GM18499 (cell line): ENCODE measurements around the gene RPS2.

Experiments
- ATAC-seq: cut with Tn5 transposase; IDR thresholded peaks from one replicate; pipeline ENCODE4 v1.9.1; 2021; ENCODE audit warnings: moderate number of reproducible peaks; ENCODE audit not compliant: insufficient read depth, unreplicated experiment

Gene RPS2

GRCh38 chr16:1982991-1983543, 18.4 kb upstream of the RPS2 start:
- ATAC-seq: no peak

- ATAC-seq: no peak
Measured at GRCh38 chr16:1982013-1982433, 17.4 kb upstream of the RPS2 start.

DNA sequence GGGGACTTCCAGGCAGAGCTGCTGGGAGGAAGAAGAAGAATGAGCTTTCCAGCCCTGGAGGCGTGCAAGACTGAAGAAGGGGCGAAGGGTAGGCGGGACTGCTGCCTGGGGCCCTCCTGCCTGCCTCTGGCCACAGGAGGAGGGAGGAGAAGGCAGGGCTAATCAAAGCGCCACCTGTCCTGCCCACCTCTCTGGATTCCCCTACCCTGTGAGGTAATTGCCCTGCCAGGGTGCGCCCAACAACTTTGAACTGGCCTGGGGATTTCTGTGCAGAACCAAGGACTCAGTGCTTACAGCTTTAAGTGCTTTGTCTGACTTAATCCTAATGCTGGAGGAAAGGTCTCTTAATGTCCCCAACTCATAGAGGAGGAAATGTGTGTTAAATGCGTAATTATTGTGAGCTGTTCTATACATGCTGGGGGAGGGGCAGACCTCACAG, 16.8 kb upstream of the RPS2 start, which contains the start of gene NOXO1:
NOXO1 (minus strand) TSS at position 72 of the 439 bp plus-strand sequence. CDS start 290 bp downstream, outside the sequence.
- ATAC-seq: no peak

DNA sequence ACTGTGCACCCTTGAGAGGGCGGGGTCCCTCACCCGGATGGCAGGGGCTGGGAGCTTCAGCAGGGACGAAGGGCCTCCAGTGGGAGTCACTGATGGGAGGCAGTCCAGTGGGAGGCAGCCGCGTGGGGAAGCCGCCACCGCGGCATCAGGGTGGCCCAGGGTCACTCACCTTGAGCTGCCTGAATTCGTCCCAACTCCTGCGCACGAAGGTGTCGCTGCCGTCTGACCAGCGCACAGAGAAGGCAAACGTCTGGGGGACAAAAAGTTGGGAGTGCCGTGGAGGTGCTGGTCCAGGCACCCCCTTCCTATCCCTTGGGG, 16.1 kb upstream of the RPS2 start:
- ATAC-seq: no peak

- ATAC-seq: no peak
Measured at GRCh38 chr16:1980030-1980769, 15.6 kb upstream of the RPS2 start.

- no peak for ATAC-seq
Measured at GRCh38 chr16:1979271-1980029, 14.8 kb upstream of the RPS2 start.

GRCh38 chr16:1978476-1979120, 14.0 kb upstream of the RPS2 start:
- no peak for ATAC-seq

DNA sequence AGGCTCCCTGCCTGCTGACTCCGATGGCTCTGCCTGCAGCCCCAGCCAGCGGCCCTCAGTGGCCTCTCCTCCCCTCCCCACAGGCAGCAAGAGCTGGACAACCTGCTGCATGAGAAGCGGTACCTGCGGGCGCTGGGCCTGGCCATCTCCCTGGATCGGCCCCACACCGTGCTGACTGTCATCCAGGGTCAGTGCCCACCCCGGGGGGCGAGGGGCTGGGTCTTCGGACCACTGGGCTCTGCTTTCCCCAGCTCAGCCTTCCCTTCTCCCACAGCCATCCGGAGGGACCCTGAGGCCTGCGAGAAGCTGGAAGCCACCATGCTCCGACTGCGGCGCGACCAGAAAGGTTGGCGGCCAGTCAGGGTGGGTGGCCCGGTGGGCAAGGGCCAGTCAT, 13.2 kb upstream of the RPS2 start:
- ATAC-seq: no peak

GRCh38 chr16:1976951-1977874, 12.6 kb upstream of the RPS2 start:
- ATAC-seq: no peak

DNA sequence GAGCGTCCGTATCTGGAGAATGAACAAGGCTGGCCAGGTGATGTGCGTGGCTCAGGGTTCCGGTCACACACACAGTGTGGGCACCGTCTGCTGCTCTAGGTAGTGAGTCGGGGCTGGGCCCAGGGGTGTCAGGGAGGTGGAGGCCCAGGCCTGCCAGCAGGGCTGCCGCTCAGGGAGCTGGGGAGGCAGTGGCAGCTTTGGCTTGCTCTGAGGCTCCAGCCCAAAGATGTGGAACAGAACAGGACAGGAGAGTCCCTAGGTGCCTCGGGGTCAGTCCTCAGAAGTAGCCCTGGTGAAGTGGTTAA, 11.5 kb upstream of the RPS2 start:
- no peak for ATAC-seq

GRCh38 chr16:1975432-1976215, 11.0 kb upstream of the RPS2 start:
- no peak for ATAC-seq

GRCh38 chr16:1974157-1975070, 9.8 kb upstream of the RPS2 start:
- ATAC-seq: no peak

DNA sequence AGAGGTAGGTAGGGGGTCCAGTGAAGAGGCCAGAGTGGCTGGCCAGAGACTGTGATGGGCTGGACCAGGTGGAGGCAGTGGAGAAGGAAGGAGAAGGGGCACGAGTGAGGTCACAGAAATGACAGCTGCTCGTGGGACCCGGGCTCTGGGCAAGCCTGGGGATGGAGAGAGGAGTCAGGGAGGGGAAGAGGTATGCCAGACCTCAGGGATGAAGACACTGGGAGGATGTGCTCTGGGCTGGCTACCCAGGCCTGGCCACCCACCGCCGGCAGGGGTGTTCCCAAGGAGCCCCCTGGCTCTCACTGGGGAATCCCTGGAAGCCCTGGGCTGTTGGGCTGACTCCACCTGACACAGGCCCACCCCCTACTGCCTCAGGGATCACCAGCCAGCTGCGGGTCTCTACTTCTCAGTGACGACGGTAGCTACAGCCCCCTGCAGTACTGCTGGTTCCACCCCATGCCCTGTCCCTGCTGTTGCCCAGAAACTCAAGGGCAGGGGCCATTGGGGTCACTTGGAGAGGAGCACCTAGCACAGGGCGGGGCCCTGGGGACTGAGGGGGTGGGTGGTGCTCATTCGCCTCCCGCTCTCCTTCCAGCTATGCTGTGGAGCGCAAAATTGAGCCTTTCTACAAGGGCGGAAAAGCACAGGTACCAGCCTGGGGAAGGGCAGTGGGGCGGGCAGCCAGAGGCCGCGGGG, 9.0 kb upstream of the RPS2 start:
- no peak for ATAC-seq

DNA sequence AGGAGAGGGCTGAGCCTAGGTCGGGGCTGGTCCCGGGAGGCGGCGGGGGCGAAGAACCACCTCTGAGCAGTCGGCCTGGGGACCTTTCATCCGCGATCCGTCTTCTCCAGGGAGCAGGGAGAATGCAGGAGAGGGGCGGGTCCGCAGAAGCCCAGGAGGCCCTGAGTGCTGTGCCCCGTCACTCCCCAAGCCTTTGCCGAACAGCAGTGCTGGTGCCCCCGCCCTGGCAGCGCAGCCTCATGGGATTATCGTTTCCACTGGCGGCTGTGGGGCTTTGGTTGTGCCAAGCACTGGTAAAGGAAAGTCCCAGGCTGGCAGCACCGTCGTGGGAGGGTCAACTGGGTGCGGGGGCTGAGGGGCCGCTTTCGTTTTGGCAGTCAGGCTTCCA, 7.9 kb upstream of the RPS2 start:
- no peak for ATAC-seq

- ATAC-seq: peak; percentile 41
Measured at GRCh38 chr16:1971796-1972489, 7.3 kb upstream of the RPS2 start, which contains the start of gene TBL3. Gene TBL3 (plus strand): TSS chr16:1972053. CDS start chr16:1972165, 112 bp downstream.

GRCh38 chr16:1968146-1968953, 3.7 kb upstream of the RPS2 start:
- no peak for ATAC-seq
